GM19025 (cell line): ENCODE data around the gene TGFB2.

Experiments
- ATAC-seq: cut with Tn5 transposase; IDR thresholded peaks from one replicate; pipeline ENCODE4 v1.9.1; 2021; ENCODE audit warnings: mild to moderate bottlenecking, low read depth, moderate library complexity; ENCODE audit not compliant: unreplicated experiment

TGFB2 gene

GRCh38 chr1:218382261-218382660 is 37.1 kb downstream of the TGFB2 start:
- no peak for ATAC-seq

DNA sequence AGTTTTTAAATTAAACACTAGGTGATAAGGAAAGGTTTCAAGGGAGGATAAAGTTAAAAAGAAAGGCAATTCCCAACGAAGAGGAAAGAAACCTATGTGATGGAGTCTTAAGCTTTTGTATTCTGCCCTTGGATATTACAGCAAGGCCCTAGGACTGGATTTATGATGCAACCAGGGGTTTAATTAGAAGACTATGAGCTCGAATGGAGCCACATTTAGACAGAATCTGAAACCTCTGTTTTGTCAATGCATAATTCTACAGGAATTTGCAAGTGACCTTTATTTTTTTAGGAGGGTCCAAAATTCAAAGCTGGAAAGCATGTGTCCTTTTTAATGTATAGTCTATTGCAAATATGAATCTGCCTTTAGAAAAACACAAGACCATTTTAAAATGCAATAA is 37.9 kb downstream of the TGFB2 start:
- ATAC-seq, result no peak

DNA sequence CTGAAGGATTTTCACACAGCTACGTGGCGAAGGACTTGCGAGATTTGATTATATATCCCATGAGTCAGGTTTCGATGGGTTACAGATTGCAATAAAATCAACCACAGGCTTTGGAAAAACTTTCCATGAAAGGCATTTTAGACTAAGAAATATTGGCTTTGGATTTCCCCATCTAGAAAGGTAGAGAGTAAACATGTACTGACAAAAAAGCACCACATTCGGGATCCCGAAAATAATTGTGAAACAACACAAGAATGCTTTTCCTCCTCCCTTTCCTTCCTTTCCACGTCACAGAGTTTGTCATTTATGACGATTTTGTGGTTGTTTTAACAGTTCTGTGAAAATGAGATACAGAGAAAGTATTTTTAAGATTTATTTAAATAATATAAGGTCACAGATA is 38.5 kb downstream of the TGFB2 start:
- ATAC-seq, result no peak

GRCh38 chr1:218384581-218384993 is 39.5 kb downstream of the TGFB2 start:
- ATAC-seq, result no peak

- ATAC-seq, result no peak
Observed at GRCh38 chr1:218388591-218388990, 43.5 kb downstream of the TGFB2 start.

- ATAC-seq, result no peak
Observed at GRCh38 chr1:218390618-218391017, 45.5 kb downstream of the TGFB2 start.

DNA sequence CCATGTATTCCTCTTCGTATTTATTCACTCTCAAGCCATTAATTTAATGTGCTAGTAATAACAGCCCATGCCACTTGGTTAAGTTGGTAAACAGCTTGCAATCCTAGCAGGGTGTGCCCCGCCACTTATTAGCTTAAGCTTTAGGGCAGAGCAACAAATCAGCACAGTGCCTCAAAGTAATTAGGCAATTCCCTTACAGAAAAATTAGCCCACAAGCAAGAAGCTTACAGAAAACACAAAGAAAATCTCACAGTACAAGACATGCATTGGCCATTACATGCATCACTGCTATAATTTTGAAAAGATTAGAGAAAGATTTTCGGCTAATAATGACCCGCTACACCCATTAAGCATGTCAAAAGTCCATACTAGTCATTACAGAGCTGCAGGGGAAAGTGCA is 47.6 kb downstream of the TGFB2 start:
- no peak for ATAC-seq

- ATAC-seq, result no peak
Observed at GRCh38 chr1:218394416-218394815, 49.3 kb downstream of the TGFB2 start.

DNA sequence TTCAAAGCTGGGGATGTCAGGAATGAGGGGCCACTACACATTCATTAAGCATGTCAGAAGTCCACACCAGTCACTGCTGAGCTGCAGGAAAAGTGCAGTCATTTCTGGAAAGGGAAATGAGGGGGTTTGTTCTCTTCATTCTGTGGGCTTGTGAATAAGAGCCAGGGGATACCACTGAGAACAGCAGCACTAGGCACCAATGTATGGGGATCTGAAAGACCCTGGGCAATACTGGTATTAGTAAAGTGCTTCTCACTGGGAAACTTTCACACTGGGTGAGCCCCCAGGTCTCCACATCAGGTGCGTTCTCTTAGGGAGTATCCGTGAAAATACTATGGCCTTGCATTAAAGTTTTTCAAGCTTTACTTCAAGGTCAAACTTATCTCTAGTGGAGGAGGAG is 49.9 kb downstream of the TGFB2 start:
- ATAC-seq, result no peak

DNA sequence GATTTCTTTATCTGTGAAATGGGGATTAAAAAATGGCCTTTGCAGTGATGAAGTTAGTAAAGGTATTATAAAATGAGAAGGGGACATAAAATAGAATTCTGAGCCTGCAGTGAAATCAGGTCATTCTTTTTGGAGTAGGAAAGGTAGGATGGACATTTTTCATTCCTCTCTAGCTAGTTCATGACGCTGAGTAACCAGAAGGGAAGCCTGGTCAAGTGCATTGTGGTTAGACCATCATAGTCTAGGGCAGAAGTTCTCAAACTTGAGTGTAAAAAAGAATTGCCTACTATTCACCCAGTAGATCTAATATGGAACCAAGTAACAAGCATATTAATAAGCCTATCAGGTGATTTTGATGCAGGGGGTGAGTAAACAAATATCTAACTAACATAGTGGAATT is 50.8 kb downstream of the TGFB2 start:
- ATAC-seq, result no peak

- no peak for ATAC-seq
Observed at GRCh38 chr1:218397752-218398339, 52.7 kb downstream of the TGFB2 start.

DNA sequence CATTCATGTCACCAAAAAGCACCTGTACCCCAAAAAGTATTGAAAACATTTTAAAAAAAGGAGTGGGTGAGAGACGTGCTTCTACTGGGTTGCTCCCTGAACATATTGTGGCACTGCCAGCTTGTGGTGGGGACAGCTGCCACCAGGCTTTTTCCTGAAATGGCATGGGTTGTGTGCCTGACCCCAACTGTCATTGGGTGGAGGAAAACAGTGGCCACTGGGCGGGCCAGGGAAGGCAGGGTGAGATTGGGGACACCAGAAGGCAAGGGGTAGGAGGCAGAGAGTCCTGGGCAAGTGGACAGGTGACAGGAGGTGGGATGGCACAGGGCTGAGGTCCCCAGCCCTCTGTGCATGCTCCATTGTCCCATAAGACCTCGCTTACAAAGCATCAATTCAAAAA is 55.5 kb downstream of the TGFB2 start:
- no peak for ATAC-seq

DNA sequence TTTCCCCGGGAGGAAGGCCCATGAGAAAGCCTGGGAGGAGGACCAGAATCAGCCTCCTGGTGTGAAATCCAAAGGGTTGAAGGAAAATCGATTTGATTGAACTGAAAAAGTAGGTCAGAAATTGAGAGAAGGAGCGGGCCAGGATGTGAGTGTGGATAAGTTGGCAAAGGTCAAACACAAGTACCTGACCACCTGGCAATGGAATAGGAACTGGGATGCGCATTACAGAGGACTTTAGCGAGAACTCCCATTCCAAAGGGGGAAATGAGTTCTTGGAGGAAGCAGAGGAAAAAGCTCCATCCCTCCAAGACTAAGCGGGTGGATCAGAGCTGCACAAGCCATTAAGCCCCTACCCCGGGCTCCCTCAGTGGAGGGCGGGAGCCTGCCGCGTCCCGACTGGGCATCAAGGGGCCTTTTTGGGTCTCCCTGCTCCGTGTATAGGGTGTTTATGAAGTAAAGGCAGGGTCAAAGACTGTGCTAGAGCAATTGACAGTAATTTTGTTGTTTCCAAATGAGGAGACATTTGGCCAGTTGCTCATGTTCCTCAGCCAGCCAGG is 56.4 kb downstream of the TGFB2 start:
- ATAC-seq, result no peak

GRCh38 chr1:218401998-218402785 is 57.1 kb downstream of the TGFB2 start:
- no peak for ATAC-seq

- ATAC-seq, result no peak
Observed at GRCh38 chr1:218402786-218403120, 57.6 kb downstream of the TGFB2 start.

- no peak for ATAC-seq
Observed at GRCh38 chr1:218403300-218403699, 58.2 kb downstream of the TGFB2 start.

GRCh38 chr1:218407630-218408029 is 62.5 kb downstream of the TGFB2 start:
- ATAC-seq, result no peak

DNA sequence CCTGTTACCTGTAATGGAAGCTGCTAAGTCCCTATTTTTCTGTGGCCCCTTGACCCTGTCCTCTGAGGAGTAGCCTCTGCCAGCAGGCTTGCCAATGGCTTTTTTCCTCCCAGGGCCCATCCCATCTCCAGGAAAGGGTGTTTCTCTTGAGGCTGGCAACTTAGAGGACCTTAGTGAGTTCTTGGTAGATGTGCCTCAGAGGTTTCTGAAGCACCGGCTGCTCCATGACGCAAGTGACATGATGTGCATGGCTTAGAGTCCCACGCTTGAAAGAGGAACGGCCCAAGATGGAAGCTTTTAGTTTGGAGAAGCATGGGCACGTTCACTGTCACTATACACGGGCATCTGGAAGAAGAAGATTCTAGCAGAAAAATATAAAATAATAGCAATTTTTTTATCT is 63.0 kb downstream of the TGFB2 start:
- no peak for ATAC-seq

DNA sequence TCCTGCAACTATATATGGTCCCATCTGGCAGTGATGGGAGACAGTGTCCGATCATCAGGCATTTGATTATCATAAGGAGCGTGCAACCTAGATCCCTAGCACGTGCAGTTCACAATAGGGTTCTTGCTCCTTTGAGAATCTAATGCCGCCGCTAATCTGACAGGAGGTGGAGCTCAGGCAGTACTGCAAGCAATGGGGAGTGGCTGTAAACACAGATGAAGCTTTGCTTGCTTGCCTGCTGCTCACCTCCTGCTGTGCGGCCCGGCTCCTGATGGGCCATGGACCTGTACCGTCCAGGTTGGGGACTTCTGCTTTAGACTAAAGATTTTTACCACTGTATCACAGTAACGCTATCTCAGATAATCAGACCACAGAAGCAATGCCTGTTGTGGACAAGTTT is 63.8 kb downstream of the TGFB2 start:
- ATAC-seq, result no peak

GRCh38 chr1:218409946-218410510 is 64.9 kb downstream of the TGFB2 start:
- ATAC-seq, result no peak

DNA sequence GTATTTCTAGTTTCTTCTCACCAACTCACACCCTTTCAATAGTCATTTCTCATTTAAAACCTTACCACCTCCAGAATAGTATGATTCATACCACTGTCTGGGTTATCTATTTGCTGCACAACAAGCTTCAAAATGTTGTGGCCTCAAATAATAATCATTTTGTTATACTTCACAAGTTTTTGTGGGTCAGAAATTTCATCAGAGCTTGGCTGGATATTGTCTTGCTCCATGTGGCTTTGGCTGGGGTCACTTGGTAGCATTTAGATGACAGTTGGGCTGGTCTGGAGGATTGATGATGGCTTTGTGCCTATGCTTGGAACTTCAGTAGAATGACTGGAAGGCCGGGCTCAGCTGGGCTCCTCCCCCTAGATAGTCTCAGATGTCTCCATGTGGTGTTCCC is 66.0 kb downstream of the TGFB2 start:
- no peak for ATAC-seq

DNA sequence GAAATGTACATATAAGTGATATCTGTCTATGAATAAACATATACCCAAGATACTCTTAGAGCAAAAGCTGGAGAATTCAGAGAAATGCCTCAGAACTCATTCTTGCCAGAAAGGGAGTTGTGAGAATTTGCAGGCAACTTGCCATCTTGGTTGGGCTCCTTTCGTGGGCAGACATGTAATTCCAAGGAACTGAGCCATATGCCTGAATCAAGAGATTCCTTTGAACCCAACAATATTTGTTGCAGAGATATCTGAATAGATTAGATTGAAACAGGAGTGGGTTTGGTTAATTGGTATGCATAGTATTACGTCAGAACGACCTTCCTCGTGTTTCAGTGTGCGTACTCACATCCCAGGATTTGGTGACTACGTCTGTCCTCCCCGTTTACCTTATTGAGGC is 67.0 kb downstream of the TGFB2 start:
- no peak for ATAC-seq
